ENCODE results near the gene PRKCA. TPM values are rescaled to one million over a fixed set of nuclear protein-coding genes. Genes with fewer than 3 reads are reported as not detected.

The PRKCA gene
- total RNA-seq, 3 donors from 2014 or later = 5.1 to 10.5 (median 6.6) TPM

GRCh38 chr17:66701462-66701861 lies 399.0 kb downstream of the PRKCA start:
- H3K27ac ChIP-seq = no peak overlapping the region
- H3K4me3 ChIP-seq = no peak overlapping the region
- no peaks in the 10 kb centered on the region for H3K4me1 ChIP-seq
- DNase-seq (ENCODE audit: low spot score in 2 of 2) = no peak
- no peaks in the 10 kb centered on the region for H3K27me3 ChIP-seq
- H3K36me3 ChIP-seq = no peaks in the 10 kb centered on the region
- no peaks in the 10 kb centered on the region for H3K9me3 ChIP-seq
- TF ChIP-seq POLR2AphosphoS5 (IDR thresholded peaks at IDR 0.05) (no peak), POLR2A (IDR thresholded peaks at IDR 0.05) (no peak), CTCF (IDR thresholded peaks at IDR 0.05) (no peak)
- intact Hi-C loops (cut with DNase I; ENCODE audit: low total_unique reads) = no loop called here

GRCh38 chr17:66702106-66702936 lies 399.9 kb downstream of the PRKCA start:
- no peak overlapping the region for H3K4me3 ChIP-seq
- no peak overlapping the region for H3K27ac ChIP-seq
- no peaks in the 10 kb centered on the region for H3K9me3 ChIP-seq

GRCh38 chr17:66704858-66705520 lies 402.6 kb downstream of the PRKCA start:
- H3K27me3 ChIP-seq = no peaks in the 10 kb centered on the region
- no peaks in the 10 kb centered on the region for H3K4me1 ChIP-seq
- TF ChIP-seq POLR2AphosphoS5 (IDR thresholded peaks at IDR 0.05) = no peak
- TF ChIP-seq CTCF (IDR thresholded peaks at IDR 0.05) = no peak
- TF ChIP-seq POLR2A (IDR thresholded peaks at IDR 0.05) = no peak
- no peak overlapping the region for H3K27ac ChIP-seq
- no peak for DNase-seq (ENCODE audit: low spot score in 2 of 2)
- H3K4me3 ChIP-seq = no peak overlapping the region
- H3K9me3 ChIP-seq = no peaks in the 10 kb centered on the region
- H3K36me3 ChIP-seq = no peaks in the 10 kb centered on the region
- intact Hi-C loops (cut with DNase I; ENCODE audit: low total_unique reads) = no loop called here

More at GRCh38 chr17:66702106-66702936, 399.9 kb downstream of the PRKCA start:
- no peak for TF ChIP-seq POLR2A (IDR thresholded peaks at IDR 0.05)
- intact Hi-C loops (cut with DNase I; ENCODE audit: low total_unique reads) = no loop called here
- DNase-seq (ENCODE audit: low spot score in 2 of 2) = no peak
- H3K4me1 ChIP-seq = no peaks in the 10 kb centered on the region
- no peaks in the 10 kb centered on the region for H3K27me3 ChIP-seq
- H3K36me3 ChIP-seq = no peaks in the 10 kb centered on the region

GRCh38 chr17:66706851-66707450 lies 404.5 kb downstream of the PRKCA start:
- H3K9me3 ChIP-seq = no peaks in the 10 kb centered on the region
- no peak overlapping the region for H3K27ac ChIP-seq
- no peaks in the 10 kb centered on the region for H3K36me3 ChIP-seq
- intact Hi-C loops (cut with DNase I; ENCODE audit: low total_unique reads) = no loop called here
- no peak overlapping the region for H3K4me3 ChIP-seq
- DNase-seq (ENCODE audit: low spot score in 2 of 2) = no peak
- no peak for TF ChIP-seq POLR2AphosphoS5 (IDR thresholded peaks at IDR 0.05)
- no peak for TF ChIP-seq POLR2A (IDR thresholded peaks at IDR 0.05)
- TF ChIP-seq CTCF (IDR thresholded peaks at IDR 0.05) = no peak
- H3K27me3 ChIP-seq = no peaks in the 10 kb centered on the region
- H3K4me1 ChIP-seq = no peaks in the 10 kb centered on the region

- no peaks in the 10 kb centered on the region for H3K36me3 ChIP-seq
- H3K27ac ChIP-seq = no peak overlapping the region
- H3K4me3 ChIP-seq = no peak overlapping the region
- TF ChIP-seq POLR2AphosphoS5 (IDR thresholded peaks at IDR 0.05) (no peak), POLR2A (IDR thresholded peaks at IDR 0.05) (no peak), CTCF (IDR thresholded peaks at IDR 0.05) (no peak)
- no peaks in the 10 kb centered on the region for H3K27me3 ChIP-seq
- no peak for DNase-seq (ENCODE audit: low spot score in 2 of 2)
- intact Hi-C loops (cut with DNase I; ENCODE audit: low total_unique reads) = loop anchor here (10.0 kb wide), 1 partner anchor 193 kb away; no protein-coding TSS in a partner anchor
- H3K9me3 ChIP-seq = no peaks in the 10 kb centered on the region
- H3K4me1 ChIP-seq = no peaks in the 10 kb centered on the region
These were observed 409.0 kb downstream of the PRKCA start for GRCh38 chr17:66711401-66711800.
